Vein endothelial cell (primary cell): ENCODE results near the gene PIGW. TPM values are rescaled to one million over a fixed set of nuclear protein-coding genes. Genes with fewer than 3 reads are reported as not detected.

Experiments used
- small RNA-seq: library from RNA; depleted of rRNA; stranded (forward); fragments of <200 nt; gene quantifications from one replicate; pipeline ENCODE3, GENCODE V24; 2012
- total RNA-seq: library from RNA; depleted of rRNA; stranded (reverse); fragments of >200 nt; gene quantifications from 2 replicates; pipeline ENCODE4 v1.2.3, GENCODE V29; 2012

The PIGW gene, protein sequence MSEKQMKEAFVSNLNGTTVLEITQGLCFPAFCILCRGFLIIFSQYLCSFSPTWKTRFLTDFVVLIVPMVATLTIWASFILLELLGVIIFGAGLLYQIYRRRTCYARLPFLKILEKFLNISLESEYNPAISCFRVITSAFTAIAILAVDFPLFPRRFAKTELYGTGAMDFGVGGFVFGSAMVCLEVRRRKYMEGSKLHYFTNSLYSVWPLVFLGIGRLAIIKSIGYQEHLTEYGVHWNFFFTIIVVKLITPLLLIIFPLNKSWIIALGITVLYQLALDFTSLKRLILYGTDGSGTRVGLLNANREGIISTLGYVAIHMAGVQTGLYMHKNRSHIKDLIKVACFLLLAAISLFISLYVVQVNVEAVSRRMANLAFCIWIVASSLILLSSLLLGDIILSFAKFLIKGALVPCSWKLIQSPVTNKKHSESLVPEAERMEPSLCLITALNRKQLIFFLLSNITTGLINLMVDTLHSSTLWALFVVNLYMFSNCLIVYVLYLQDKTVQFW
- 5.9 and 18.0 TPM in 2 replicates for total RNA-seq

GRCh38 chr17:36534840-36535668 is at the start of gene PIGW, which contains the start of gene MYO19:
PIGW (plus strand) TSS chr17:36534987; CDS start chr17:36537102, 2,115 bp downstream.
MYO19 (minus strand) TSS chr17:36534868; CDS start chr17:36532538, 2,330 bp downstream.

GRCh38 chr17:36486204-36487194 is 48.3 kb upstream of the PIGW start, which contains the start of gene ZNHIT3:
ZNHIT3 (plus strand) TSS chr17:36486681; CDS start chr17:36486700, 19 bp downstream.

DNA sequence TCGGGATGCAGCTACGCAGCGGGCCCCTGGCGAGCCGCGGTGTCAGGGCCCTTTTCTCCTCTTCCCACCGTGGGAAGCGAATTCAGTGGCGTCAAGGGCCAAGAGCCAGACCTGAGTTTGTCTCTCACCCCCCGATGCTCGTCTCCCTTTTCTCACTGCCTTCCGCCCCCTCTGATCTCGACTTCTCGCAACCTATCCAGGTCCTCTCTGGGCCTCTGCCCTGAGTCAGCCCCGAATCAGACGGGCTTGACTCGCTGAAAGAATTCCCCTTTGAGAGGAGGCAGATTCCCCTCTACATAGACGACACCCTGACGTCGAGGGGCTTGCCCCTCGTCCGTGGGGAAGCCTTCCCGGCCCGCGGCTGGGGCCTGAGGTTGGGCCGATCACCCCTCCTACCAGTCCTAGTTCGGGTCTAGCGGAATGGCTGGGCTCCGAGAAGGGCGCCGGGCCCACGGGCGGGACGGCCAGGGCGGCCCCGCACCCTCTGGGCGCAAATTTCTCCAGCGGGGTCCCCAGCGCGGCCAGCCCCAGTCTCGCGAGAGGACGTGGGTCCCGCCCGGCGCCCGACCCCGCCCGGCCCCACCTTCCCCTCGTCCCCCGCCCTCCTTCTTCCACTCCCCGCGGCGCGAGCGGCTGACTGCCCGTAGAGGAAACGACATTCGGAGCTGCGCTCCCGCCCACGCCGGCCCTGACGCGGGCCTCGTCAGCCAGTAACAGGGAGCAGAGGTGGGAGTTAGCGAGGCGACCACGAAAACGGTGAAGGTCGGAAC is 9.7 kb downstream of the PIGW start, which contains the start of gene GGNBP2:
Gene GGNBP2, plus strand, starts transcription at position 613 of the 770 bp plus-strand sequence. CDS start 806 bp downstream, outside the sequence.

Small RNA genes lying within 50 kb of the gene (small RNA-seq; reads per million reads assigned to genes)
- gene RNA5SP439 = not detected

Other genes with a start within 250 kb of the PIGW start
- gene TBC1D3G, start 211.1 kb upstream of the PIGW start, total RNA-seq = 0.86 TPM in 1 of 2 replicates, not detected in the other
- gene TBC1D3H, start 146.6 kb upstream of the PIGW start, total RNA-seq = not detected in 2 replicates
- gene ZNHIT3, start 48.3 kb upstream of the PIGW start, total RNA-seq = 29.3 and 34.0 TPM in 2 replicates
- 73.5 and 73.9 TPM in 2 replicates for gene MYO19, start 119 bp upstream of the PIGW start, total RNA-seq
- 45.4 and 48.9 TPM in 2 replicates for gene GGNBP2, start 9.9 kb downstream of the PIGW start, total RNA-seq
- 6.2 and 10.1 TPM in 2 replicates for gene DHRS11, start 56.9 kb downstream of the PIGW start, total RNA-seq
- gene MRM1, start 66.6 kb downstream of the PIGW start, total RNA-seq = 2.0 and 4.0 TPM in 2 replicates